Activated CD8-positive, alpha-beta memory T cell treated with anti-CD3 and anti-CD28 coated beads for 24 hours (primary cell): ENCODE measurements around the gene KCNJ12.
A peak's percentile ranks its signal among the peaks of the same experiment; 100 is the strongest.
"Not testable (repeated sequence)": the region's sequence is repeated elsewhere in the genome, so short reads cannot be mapped to it uniquely, and the experiment has no call there.

Source experiments
- DNase-seq: peaks from one replicate; pipeline ENCODE4 v3.0.0-alpha.2; 2020

Gene KCNJ12

GRCh38 chr17:21454006-21454405, 77.8 kb downstream of the KCNJ12 start:
- DNase-seq = not testable (repeated sequence)

- DNase-seq = no peak
These were observed 78.3 kb downstream of the KCNJ12 start for GRCh38 chr17:21454441-21454840.

- no peak for DNase-seq
These were observed 79.6 kb downstream of the KCNJ12 start for GRCh38 chr17:21455761-21456160.

- DNase-seq = not testable (repeated sequence)
These were observed 80.3 kb downstream of the KCNJ12 start for GRCh38 chr17:21456449-21456848.

- DNase-seq = peak; percentile 99
These were observed 81.2 kb downstream of the KCNJ12 start for GRCh38 chr17:21457051-21458026.

GRCh38 chr17:21458054-21458453, 81.9 kb downstream of the KCNJ12 start:
- no peak for DNase-seq

- no peak for DNase-seq
These were observed 83.4 kb downstream of the KCNJ12 start for GRCh38 chr17:21459536-21459935.

GRCh38 chr17:21460358-21460757, 84.2 kb downstream of the KCNJ12 start:
- no peak for DNase-seq

- no peak for DNase-seq
These were observed 86.1 kb downstream of the KCNJ12 start for GRCh38 chr17:21462237-21462636.

GRCh38 chr17:21463204-21463661, 87.1 kb downstream of the KCNJ12 start:
- no peak for DNase-seq

GRCh38 chr17:21463779-21464407, 87.7 kb downstream of the KCNJ12 start:
- DNase-seq = no peak

GRCh38 chr17:21464611-21465021, 88.5 kb downstream of the KCNJ12 start:
- DNase-seq = no peak

- no peak for DNase-seq
These were observed 90.4 kb downstream of the KCNJ12 start for GRCh38 chr17:21466550-21466949.

GRCh38 chr17:21467196-21467595, 91.0 kb downstream of the KCNJ12 start:
- no peak for DNase-seq

- no peak for DNase-seq
These were observed 91.8 kb downstream of the KCNJ12 start for GRCh38 chr17:21467739-21468490.
